GM21515 (cell line): Measurements from ENCODE around the gene MPP4.

Source experiments
- ATAC-seq: cut with Tn5 transposase; IDR thresholded peaks from one replicate; pipeline ENCODE4 v1.9.1; 2021; ENCODE audit not compliant: unreplicated experiment

MPP4 gene

DNA sequence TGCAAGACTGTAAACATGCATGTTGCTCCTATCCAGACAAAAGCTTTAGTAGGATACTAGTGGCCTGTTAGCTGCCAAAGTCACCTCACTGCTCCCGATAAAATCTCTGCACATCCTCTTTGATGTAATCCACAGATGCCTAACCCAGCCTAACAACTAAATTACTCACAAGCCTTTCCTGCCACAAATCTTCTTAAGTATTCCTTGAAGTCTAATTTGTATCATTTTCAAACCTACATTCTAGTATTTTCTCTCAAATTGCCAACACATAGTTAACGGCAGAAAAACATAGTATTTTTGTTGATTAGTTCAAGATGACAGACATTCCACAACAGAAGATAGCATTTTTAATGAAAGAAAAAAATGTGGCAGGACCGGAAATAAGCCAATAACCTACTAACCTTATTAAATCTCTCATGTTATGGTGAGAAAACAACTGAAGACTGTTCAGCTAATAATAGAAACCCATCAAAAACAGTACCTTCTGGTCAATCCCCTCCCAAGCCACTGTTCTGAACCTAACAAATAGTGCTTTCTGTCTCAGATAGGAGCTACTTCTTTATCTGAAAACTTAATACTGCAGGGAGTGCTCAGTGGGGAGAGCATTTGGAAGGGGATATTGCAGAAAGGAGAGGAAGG lies at the start of gene MPP4:
Gene MPP4, minus strand, starts transcription at position 57 of the 639 bp plus-strand sequence. CDS start 4,690 bp downstream, outside the sequence.
- ATAC-seq = no peak

DNA sequence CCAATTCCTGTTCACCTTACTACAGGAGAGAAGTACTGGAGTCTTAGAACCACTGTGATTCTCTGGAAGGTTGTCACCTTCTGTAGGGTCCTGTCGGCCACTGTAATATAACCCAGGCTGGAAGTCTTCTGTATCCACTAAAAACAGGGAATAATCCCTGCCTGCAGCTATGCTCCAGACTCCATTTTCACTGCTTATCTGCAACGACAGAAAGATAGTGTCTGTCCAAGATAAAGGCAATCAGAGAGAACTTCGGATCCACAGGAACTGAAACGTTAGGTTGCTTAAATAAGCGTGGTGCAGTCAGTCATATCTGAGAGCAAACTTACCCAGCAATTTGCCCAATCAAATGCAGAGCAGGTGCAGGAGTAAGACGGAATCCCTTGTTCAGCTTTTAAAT lies 48.1 kb upstream of the MPP4 start:
- ATAC-seq = no peak

- ATAC-seq = no peak
Observed at GRCh38 chr2:201735486-201735885, 37.0 kb upstream of the MPP4 start.

DNA sequence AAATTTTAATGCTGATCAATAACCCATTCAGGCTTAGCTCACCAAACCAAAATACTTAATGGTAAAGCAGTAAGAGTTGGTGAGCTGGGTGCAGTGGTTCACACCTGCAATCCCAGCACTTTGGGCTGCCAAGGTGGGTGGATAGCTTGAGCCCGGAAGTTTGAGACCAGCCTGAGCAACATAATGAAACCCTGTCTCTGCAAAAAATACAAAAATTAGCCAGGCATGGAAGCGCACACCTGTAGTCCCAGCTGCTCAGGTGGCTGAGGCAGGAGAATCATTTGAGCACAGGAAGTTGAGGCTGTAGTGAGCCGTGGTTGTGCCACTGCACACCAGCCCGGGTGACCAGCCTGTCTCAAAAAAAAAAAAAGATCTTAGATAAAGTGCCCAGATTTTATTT lies 35.7 kb upstream of the MPP4 start:
- no peak for ATAC-seq

DNA sequence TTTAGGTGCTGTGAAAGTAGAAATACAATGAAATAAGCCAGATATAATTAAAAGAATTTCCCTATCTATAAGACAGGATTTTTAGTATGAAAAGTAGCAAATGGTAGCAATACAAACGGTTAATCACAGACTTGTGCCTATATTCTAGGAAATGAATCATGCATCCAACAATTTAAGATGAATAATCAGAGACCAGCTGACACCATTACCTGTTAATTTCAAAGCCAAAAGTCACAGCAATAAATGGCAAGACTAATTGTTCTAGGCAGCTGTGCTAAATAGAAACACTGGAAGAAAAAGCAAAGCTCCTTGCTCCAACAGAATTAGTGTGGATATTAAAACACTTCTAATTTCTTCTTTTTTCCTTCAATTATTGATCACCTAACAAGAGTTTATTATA lies 35.1 kb upstream of the MPP4 start:
- ATAC-seq = no peak

- ATAC-seq = no peak
Observed at GRCh38 chr2:201730651-201731285, 32.3 kb upstream of the MPP4 start.

DNA sequence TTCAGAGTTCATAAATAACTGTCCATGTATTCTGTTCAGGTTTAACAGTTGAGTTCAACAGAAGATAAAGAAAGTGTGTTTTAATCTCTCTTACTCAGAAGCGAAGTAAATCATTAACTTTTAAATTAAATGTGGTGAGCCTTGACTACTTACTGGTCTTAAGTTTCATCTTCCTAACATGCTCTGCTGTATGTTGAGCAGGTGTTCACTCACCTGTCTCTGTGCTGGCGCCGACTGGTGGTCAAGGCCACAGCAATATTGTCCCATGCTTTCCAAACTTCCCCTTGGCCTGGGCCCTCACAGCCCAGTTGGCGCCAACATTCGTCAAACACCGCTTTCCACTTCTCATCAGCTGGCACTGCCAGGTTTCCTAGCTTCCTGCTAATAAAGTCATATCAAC lies 17.0 kb upstream of the MPP4 start:
- no peak for ATAC-seq

DNA sequence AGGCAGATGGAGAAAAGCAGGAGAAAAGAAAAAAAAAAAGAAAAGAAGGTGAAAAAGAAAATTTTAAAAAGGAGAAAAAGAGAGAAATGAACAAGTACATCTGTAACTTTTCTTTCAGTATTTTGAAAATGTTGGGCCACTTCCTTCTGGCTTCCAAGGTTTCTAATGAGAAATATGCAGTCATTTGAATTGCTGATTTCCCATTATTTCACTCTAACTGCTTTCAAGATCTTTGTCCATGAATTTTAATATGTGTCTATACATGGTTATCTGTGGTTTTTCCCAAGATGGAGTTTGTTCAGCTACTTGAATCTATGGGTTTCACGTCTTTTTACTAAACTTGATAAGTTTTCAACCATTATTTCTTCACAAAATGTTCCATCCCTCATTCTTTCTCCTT lies 14.3 kb upstream of the MPP4 start:
- ATAC-seq = no peak

- no peak for ATAC-seq
Observed at GRCh38 chr2:201709747-201710146, 11.3 kb upstream of the MPP4 start.

DNA sequence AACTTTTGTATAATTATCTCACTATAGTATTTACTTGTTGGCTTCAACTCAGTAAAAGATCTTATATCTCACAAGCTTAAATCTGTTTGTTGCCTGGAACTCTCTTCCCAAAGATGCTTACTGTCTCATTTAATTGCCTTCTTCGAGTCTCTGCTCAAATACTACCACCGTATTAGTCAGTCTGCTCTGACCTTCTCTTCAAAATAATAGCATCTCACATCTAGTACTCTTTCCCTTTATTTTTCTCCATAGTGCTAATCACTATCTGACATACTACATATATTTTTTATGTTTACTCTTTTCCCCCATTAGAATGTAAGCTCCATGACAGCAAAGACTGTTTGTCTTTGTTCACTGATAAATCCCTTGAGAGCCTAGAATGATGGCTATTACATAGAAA lies 10.6 kb upstream of the MPP4 start:
- ATAC-seq = no peak

DNA sequence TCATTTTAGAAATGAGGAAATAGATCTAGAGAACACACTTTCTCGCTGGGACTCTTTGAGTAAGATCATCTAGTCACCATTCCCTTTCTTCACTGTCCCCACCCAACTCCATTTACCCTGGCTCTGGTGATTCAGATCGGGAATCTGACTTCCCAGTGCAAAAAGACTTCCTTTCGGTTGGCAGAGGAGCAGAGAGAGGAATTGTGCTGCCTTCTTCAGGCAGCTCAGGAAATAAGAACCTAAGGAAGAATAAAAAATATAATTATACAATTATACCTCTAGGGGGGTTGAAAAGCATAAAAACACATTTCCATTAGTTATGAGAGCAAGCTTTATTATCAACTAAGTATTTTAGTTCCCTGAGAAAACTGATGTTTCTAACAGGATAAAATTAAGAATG lies 9.3 kb upstream of the MPP4 start:
- no peak for ATAC-seq

- no peak for ATAC-seq
Observed at GRCh38 chr2:201707142-201707541, 8.7 kb upstream of the MPP4 start.

DNA sequence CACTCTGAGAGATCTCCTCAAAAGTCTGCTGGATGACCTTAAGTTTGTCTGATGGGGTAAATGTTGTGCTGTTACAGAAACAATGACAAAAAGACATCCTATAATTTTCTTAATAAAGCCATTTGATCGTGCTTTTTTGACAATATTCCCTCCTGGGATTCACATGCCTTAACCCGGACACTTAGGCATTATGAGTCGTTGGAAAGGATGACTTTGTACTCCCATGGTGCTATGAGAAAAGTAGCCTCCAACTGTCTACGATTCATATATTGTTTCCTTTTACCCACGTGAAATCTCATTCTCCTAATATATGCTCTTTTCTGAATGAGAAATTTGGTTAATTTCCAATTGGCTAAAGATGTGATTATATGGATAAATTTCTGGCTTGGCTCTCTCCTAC lies 6.1 kb upstream of the MPP4 start:
- no peak for ATAC-seq

GRCh38 chr2:201701646-201702045 lies 3.2 kb upstream of the MPP4 start:
- no peak for ATAC-seq

- no peak for ATAC-seq
Observed at GRCh38 chr2:201699416-201699815, 972 bp upstream of the MPP4 start.

- ATAC-seq = no peak
Observed at GRCh38 chr2:201697899-201698298, 545 bp downstream of the MPP4 start.

GRCh38 chr2:201696151-201696659 lies 2.2 kb downstream of the MPP4 start:
- no peak for ATAC-seq

GRCh38 chr2:201685156-201685555 lies 13.3 kb downstream of the MPP4 start:
- no peak for ATAC-seq

GRCh38 chr2:201680743-201681142 lies 17.7 kb downstream of the MPP4 start:
- no peak for ATAC-seq

- no peak for ATAC-seq
Observed at GRCh38 chr2:201678401-201678800, 20.0 kb downstream of the MPP4 start.

GRCh38 chr2:201675454-201675853 lies 23.0 kb downstream of the MPP4 start:
- no peak for ATAC-seq

DNA sequence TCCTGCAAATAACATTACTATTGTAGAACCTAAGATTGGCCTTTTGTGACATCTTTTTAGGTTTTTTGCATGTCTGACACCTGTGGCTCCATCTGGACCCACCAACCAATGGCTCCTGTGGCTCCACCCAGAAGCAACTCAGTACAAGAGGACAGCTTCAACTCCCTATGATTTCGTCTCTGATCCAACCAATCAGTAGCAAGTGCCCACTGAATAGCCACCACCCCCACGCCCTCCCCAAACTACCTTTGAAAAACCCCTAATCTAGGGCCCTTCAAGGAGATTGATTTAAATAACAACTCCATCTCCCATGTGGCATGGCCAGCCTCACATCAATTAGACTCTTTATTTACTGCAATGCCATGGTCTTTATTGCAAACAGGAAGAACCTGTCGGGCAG lies 23.6 kb downstream of the MPP4 start:
- no peak for ATAC-seq

DNA sequence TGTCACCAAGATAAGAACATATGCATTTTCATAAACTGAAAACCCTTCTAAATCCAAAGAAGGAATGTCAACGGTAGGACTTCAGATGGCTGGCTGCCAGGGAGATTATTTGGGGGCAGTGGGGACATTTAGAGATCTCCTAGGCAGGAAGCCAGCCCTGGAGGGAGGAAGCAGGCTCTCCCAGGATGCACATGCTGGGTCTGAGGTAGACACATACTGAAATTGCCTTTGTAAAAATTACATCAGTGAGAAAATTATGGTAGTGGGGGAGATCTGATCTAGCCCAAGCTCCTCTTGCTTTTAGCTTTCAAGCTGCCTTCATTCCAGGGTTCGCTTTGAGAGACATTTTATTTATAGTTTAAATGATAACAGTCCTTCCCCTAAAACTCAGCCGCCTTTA lies 24.1 kb downstream of the MPP4 start:
- no peak for ATAC-seq
